Measurements from ENCODE around the gene AHRR. TPM values are rescaled to one million over a fixed set of nuclear protein-coding genes. Genes with fewer than 3 reads are reported as not detected.

The AHRR gene
- total and polyA plus RNA-seq, 9 of the 15 experiments (the other 6 are each of a cell fraction or from before 2014, with no cell fraction given), result 0.06 to 1.6 (median 0.75) TPM; not detected in 1

Other genes starting within 250 kb of the AHRR start
- not detected in 2 replicates for gene PLEKHG4B, start 229.5 kb upstream of the AHRR start, total RNA-seq (2014; rRNA removed)
- gene PLEKHG4B, start 229.5 kb upstream of the AHRR start, total RNA-seq (2014; rRNA removed; fragmentation: Illumina TruSeq; extraction: Trizol), result not detected in 2 replicates
- gene PLEKHG4B, start 229.5 kb upstream of the AHRR start, total RNA-seq (2015; rRNA removed; fragmentation: Illumina TruSeq; extraction: Trizol), result not detected in 2 replicates
- 0.02 and 0.04 TPM in 2 replicates for gene PLEKHG4B, start 229.5 kb upstream of the AHRR start, total RNA-seq (2021)
- gene PLEKHG4B, start 229.5 kb upstream of the AHRR start, polyA plus RNA-seq (2011; rRNA removed), result not detected in 2 replicates
- gene PLEKHG4B, start 229.5 kb upstream of the AHRR start, polyA plus RNA-seq (2014; fragmentation: Illumina TruSeq; extraction: Trizol), result not detected in 2 replicates
- gene PLEKHG4B, start 229.5 kb upstream of the AHRR start, polyA plus RNA-seq (2014; fragmentation: Nextera tagmentation; extraction: Ambion mirVana), result not detected
- not detected in 2 replicates for gene PLEKHG4B, start 229.5 kb upstream of the AHRR start, polyA plus RNA-seq (2014; rRNA removed)
- gene LRRC14B, start 130.2 kb upstream of the AHRR start, total RNA-seq (2014; rRNA removed), result not detected in 2 replicates
- not detected in 2 replicates for gene LRRC14B, start 130.2 kb upstream of the AHRR start, total RNA-seq (2014; rRNA removed; fragmentation: Illumina TruSeq; extraction: Trizol)
- gene LRRC14B, start 130.2 kb upstream of the AHRR start, total RNA-seq (2015; rRNA removed; fragmentation: Illumina TruSeq; extraction: Trizol), result not detected in 2 replicates
- gene LRRC14B, start 130.2 kb upstream of the AHRR start, total RNA-seq (2021), result not detected in 2 replicates
- not detected in 2 replicates for gene LRRC14B, start 130.2 kb upstream of the AHRR start, polyA plus RNA-seq (2011; rRNA removed)
- not detected in 2 replicates for gene LRRC14B, start 130.2 kb upstream of the AHRR start, polyA plus RNA-seq (2014; fragmentation: Illumina TruSeq; extraction: Trizol)
- not detected for gene LRRC14B, start 130.2 kb upstream of the AHRR start, polyA plus RNA-seq (2014; fragmentation: Nextera tagmentation; extraction: Ambion mirVana)
- gene LRRC14B, start 130.2 kb upstream of the AHRR start, polyA plus RNA-seq (2014; rRNA removed), result not detected in 2 replicates
- 3.1 and 3.8 TPM in 2 replicates for gene CCDC127, start 103.6 kb upstream of the AHRR start, total RNA-seq (2014; rRNA removed)
- 3.2 and 3.6 TPM in 2 replicates for gene CCDC127, start 103.6 kb upstream of the AHRR start, total RNA-seq (2014; rRNA removed; fragmentation: Illumina TruSeq; extraction: Trizol)
- gene CCDC127, start 103.6 kb upstream of the AHRR start, total RNA-seq (2015; rRNA removed; fragmentation: Illumina TruSeq; extraction: Trizol), result 3.2 and 3.8 TPM in 2 replicates
- gene CCDC127, start 103.6 kb upstream of the AHRR start, total RNA-seq (2021), result 4.3 and 4.5 TPM in 2 replicates
- 3.0 and 4.1 TPM in 2 replicates for gene CCDC127, start 103.6 kb upstream of the AHRR start, polyA plus RNA-seq (2011; rRNA removed)
- gene CCDC127, start 103.6 kb upstream of the AHRR start, polyA plus RNA-seq (2014; fragmentation: Illumina TruSeq; extraction: Trizol), result 2.7 and 2.9 TPM in 2 replicates
- gene CCDC127, start 103.6 kb upstream of the AHRR start, polyA plus RNA-seq (2014; fragmentation: Nextera tagmentation; extraction: Ambion mirVana), result 1 to 10 TPM; 4.4 to 4.5 TPM
- gene CCDC127, start 103.6 kb upstream of the AHRR start, polyA plus RNA-seq (2014; rRNA removed), result 2.8 and 4.2 TPM in 2 replicates
- 103 and 146 TPM in 2 replicates for gene SDHA, start 103.4 kb upstream of the AHRR start, total RNA-seq (2014; rRNA removed)
- gene SDHA, start 103.4 kb upstream of the AHRR start, total RNA-seq (2014; rRNA removed; fragmentation: Illumina TruSeq; extraction: Trizol), result 130 TPM in 2 replicates
- 113 and 115 TPM in 2 replicates for gene SDHA, start 103.4 kb upstream of the AHRR start, total RNA-seq (2015; rRNA removed; fragmentation: Illumina TruSeq; extraction: Trizol)
- gene SDHA, start 103.4 kb upstream of the AHRR start, total RNA-seq (2021), result 185 and 191 TPM in 2 replicates
- 130 and 203 TPM in 2 replicates for gene SDHA, start 103.4 kb upstream of the AHRR start, polyA plus RNA-seq (2011; rRNA removed)
- gene SDHA, start 103.4 kb upstream of the AHRR start, polyA plus RNA-seq (2014; fragmentation: Illumina TruSeq; extraction: Trizol), result 146 and 152 TPM in 2 replicates
- gene SDHA, start 103.4 kb upstream of the AHRR start, polyA plus RNA-seq (2014; fragmentation: Nextera tagmentation; extraction: Ambion mirVana), result 100 to 1,000 TPM in 1 of 2 experiments, 10 to 100 TPM in 1; 82.9 to 136 TPM
- gene SDHA, start 103.4 kb upstream of the AHRR start, polyA plus RNA-seq (2014; rRNA removed), result 112 and 118 TPM in 2 replicates
- 197 and 226 TPM in 2 replicates for gene PDCD6, start 50.1 kb upstream of the AHRR start, total RNA-seq (2014; rRNA removed)
- gene PDCD6, start 50.1 kb upstream of the AHRR start, total RNA-seq (2014; rRNA removed; fragmentation: Illumina TruSeq; extraction: Trizol), result 196 and 217 TPM in 2 replicates
- gene PDCD6, start 50.1 kb upstream of the AHRR start, total RNA-seq (2015; rRNA removed; fragmentation: Illumina TruSeq; extraction: Trizol), result 187 and 193 TPM in 2 replicates
- 148 and 156 TPM in 2 replicates for gene PDCD6, start 50.1 kb upstream of the AHRR start, total RNA-seq (2021)
- 350 and 487 TPM in 2 replicates for gene PDCD6, start 50.1 kb upstream of the AHRR start, polyA plus RNA-seq (2011; rRNA removed)
- 192 and 199 TPM in 2 replicates for gene PDCD6, start 50.1 kb upstream of the AHRR start, polyA plus RNA-seq (2014; fragmentation: Illumina TruSeq; extraction: Trizol)
- gene PDCD6, start 50.1 kb upstream of the AHRR start, polyA plus RNA-seq (2014; fragmentation: Nextera tagmentation; extraction: Ambion mirVana), result 10 to 100 TPM; 36.4 to 50.0 TPM
- 231 and 257 TPM in 2 replicates for gene PDCD6, start 50.1 kb upstream of the AHRR start, polyA plus RNA-seq (2014; rRNA removed)
- 22.4 and 27.5 TPM in 2 replicates for gene EXOC3, start 121.5 kb downstream of the AHRR start, total RNA-seq (2014; rRNA removed)
- gene EXOC3, start 121.5 kb downstream of the AHRR start, total RNA-seq (2014; rRNA removed; fragmentation: Illumina TruSeq; extraction: Trizol), result 13.9 and 16.5 TPM in 2 replicates
- 22.4 and 22.9 TPM in 2 replicates for gene EXOC3, start 121.5 kb downstream of the AHRR start, total RNA-seq (2015; rRNA removed; fragmentation: Illumina TruSeq; extraction: Trizol)
- 41.0 and 41.9 TPM in 2 replicates for gene EXOC3, start 121.5 kb downstream of the AHRR start, total RNA-seq (2021)
- 15.5 and 18.8 TPM in 2 replicates for gene EXOC3, start 121.5 kb downstream of the AHRR start, polyA plus RNA-seq (2011; rRNA removed)
- gene EXOC3, start 121.5 kb downstream of the AHRR start, polyA plus RNA-seq (2014; fragmentation: Illumina TruSeq; extraction: Trizol), result 22.9 and 25.8 TPM in 2 replicates
- 1 to 10 TPM; 1.4 to 3.7 TPM for gene EXOC3, start 121.5 kb downstream of the AHRR start, polyA plus RNA-seq (2014; fragmentation: Nextera tagmentation; extraction: Ambion mirVana)
- 25.6 and 26.4 TPM in 2 replicates for gene EXOC3, start 121.5 kb downstream of the AHRR start, polyA plus RNA-seq (2014; rRNA removed)
- 4.7 and 6.7 TPM in 2 replicates for gene SLC9A3, start 202.7 kb downstream of the AHRR start, total RNA-seq (2014; rRNA removed)
- 1.3 and 1.5 TPM in 2 replicates for gene SLC9A3, start 202.7 kb downstream of the AHRR start, total RNA-seq (2014; rRNA removed; fragmentation: Illumina TruSeq; extraction: Trizol)
- gene SLC9A3, start 202.7 kb downstream of the AHRR start, total RNA-seq (2015; rRNA removed; fragmentation: Illumina TruSeq; extraction: Trizol), result 2.1 and 2.9 TPM in 2 replicates
- 4.0 and 4.4 TPM in 2 replicates for gene SLC9A3, start 202.7 kb downstream of the AHRR start, total RNA-seq (2021)
- gene SLC9A3, start 202.7 kb downstream of the AHRR start, polyA plus RNA-seq (2011; rRNA removed), result 2.6 and 3.7 TPM in 2 replicates
- 3.6 and 3.7 TPM in 2 replicates for gene SLC9A3, start 202.7 kb downstream of the AHRR start, polyA plus RNA-seq (2014; fragmentation: Illumina TruSeq; extraction: Trizol)
- gene SLC9A3, start 202.7 kb downstream of the AHRR start, polyA plus RNA-seq (2014; fragmentation: Nextera tagmentation; extraction: Ambion mirVana), result not detected
- gene SLC9A3, start 202.7 kb downstream of the AHRR start, polyA plus RNA-seq (2014; rRNA removed), result 5.8 and 7.3 TPM in 2 replicates